ENCODE measurements around the gene RAB15.
A peak's percentile ranks its signal among the peaks of the same experiment; 100 is the strongest.

Gene RAB15

DNA sequence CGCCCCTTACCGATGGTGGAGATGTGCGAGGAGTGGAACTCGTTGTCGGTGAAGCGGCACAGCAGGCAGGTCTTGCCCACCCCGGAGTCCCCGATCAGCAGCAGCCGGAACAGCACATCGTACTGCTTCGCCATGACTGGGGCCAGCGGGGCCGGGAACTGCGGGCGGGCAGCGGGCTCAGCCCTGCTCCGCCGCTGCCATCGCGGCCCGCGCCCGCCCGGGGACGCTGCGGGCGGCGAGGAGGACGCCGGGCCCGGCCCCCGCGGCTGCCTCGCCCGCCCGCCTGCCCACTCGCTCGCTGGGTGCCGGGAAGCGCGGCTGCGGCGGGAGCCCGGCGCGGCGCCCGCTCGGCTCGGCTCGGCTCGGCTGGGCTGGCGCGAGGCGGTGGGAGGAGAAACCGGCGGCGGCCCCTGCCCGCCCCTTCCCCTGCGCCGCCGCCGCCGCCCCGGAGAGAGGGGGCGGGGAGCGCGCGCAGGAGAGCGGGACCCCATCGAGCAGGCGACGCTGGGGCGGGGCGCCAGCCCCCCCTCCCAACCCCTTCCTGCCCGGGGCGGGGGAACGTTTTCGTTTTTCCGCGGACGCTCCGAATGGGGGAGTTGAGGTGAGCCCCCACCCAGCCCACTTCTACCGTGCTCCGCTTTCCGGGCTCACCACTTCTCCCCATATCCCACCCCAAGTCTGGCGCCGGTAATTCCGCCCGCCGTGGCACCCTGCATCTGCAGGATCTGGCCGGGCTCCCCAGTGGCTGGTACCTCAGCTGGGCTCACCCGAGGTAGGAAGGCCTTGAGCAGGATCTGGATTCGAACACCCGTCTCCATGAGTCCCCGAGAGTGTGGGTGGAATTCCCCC, at the start of gene RAB15:
RAB15 (minus strand) TSS at position 394 of the 849 bp plus-strand sequence; CDS start at position 134, 260 bp downstream.
- DNase-seq = no peak

DNA sequence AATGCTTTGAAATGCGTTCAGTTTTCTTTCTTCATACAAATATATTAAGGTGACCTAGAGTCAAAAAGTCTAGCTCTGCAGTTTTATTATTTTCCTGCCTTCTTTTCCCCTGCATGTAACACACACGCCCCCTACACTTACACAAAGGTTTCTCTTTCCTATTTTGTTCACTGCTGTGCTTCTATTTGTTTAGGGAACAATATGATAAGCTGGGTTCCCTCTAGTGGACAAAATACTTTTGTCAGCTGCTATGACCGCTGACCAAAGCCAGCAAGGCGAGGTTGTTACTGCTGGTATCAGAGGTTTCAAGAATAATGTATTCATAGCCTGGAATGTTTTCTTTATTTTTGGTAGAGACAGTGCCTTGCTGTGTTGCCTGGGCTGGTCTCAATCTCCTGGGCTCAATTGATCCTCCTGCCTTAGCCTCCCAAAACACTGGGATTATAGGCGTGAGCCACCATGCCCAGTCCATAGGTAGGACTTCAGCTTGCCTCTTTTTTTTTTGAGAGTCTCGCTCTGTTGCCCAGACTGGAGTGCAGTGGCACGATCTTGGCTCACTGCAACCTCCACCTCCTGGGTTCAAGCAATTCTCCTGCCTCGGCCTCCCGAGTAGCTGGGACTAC, 47.9 kb upstream of the RAB15 start:
- peak; percentile 19 for DNase-seq

DNA sequence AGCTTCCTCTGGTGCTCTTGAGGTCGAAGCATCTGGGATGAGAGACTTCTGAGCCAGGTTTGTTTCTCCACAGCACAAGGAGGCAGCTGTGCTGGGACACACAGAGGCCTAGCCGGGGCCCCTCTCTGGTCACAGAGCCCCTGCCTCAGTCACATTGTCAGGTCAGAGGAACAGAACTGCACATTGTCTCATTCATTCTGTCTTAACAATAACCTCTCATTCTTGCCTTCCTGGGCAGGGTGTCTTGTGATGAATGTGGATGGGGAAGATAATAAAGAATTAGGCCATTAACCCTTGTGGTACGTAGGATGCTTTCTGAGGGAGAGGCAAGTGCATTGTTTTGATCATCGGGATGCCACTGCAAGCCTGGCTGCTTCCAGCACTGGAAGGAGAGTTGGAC, 44.3 kb upstream of the RAB15 start:
- no peak for DNase-seq

DNA sequence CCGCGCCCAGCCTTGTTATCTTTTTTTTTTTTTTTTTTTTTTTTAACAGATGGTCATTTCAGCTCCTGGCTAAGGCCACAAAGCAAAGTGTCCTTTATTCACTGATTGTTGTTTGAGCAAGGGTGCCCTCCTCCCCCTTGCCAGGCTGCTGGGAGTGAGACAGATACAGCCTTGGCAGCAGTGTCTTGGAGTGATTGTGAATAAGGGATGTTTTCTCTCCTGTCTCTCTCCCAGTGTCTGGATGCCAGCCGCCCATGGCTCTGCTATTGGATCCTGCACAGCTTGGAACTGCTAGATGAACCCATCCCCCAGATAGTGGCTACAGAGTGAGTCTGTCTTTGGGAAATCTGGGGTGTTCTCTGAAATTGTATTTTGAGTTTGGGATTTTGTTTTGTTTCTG, 43.3 kb upstream of the RAB15 start:
- DNase-seq = no peak

DNA sequence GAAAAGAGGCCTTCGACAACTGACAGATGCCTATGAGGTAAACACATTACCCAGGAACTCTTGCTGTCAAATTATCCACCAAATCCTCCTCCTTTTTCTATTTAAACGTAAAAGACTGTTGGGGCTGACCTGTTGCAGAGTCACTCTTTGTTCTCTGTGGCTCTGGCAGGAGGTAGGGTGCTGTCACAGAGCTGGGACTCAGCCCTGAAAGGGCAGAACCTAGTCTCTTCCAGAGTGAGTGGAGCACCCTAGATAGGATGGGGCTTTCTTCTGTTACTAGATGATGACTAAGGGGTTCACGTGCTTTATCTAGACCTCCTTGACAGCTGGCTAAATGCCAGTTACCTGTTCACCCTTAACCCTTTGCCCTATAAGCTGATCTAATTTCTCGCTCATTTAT, 40.2 kb upstream of the RAB15 start:
- DNase-seq = no peak

DNA sequence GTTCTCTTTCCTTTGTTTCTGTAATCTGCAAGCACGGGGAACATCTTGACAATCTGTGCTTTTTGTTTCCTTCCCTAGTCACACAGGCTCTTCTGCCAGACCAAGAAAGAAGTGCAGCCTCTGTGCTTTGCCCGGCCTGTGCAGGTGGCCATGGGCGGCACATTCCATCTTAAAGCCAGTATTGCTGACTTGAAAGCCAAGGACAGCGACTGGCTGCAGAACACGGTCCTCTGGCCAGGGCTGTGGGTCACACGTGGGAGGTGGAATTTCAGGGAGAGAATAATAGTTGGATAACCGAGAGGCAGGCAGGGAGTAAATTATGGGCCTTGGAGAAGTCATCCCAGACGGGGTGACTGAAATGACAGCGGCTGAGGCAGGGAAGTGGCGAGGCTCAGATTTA, 39.4 kb upstream of the RAB15 start:
- DNase-seq = no peak

DNA sequence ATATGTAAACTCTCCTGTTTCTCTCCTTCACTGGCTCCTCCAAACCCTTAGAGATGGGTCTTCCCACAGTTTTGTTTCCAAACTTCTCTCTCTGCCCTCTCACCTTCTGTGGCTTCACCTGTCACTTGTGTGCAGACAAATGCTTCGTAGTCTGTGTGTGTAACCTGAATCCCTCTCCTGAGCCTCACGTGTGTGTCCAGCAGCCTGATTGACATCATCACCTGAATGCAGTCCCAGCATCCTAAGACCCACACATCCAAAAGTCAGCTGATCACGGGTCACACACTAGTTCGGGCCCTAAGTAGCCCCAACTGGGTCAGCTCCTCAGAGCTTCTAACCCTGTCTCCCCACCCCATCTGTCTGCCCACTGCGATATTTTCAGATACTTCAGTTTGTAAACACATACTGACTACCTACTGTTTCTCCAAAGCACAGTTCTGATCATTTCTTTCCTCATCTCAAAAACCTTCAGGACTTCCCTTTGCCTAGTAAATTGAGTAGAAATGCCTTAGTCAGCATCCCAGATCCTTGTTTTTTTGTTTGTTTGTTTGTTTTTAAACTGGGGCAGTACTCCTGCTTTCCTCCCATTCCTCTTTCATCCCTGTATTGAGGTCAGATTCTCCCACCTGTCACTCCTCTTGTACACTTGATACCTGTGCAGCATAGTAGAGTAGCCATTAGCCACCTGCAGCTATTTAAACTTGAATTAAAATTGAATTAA, 38.2 kb upstream of the RAB15 start:
- DNase-seq = no peak

DNA sequence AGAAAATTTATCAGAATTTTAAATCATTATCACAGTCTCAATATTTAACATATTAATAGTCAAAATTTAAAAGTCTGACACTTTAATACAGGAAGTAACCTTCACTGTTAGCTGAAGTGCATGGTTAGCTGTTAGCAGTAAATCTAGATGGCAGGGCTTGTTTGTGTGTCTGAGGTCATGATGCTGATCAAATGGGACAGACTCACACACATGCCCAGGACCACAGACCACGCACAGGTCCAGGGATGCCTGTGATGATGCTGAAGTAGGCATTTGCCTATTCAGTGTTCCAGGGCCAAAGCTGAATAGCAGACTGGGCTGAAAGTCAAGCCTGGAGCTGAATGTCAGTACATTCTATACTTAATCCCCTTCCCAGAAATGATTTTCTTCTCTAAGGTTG, 35.1 kb upstream of the RAB15 start:
- DNase-seq = no peak

DNA sequence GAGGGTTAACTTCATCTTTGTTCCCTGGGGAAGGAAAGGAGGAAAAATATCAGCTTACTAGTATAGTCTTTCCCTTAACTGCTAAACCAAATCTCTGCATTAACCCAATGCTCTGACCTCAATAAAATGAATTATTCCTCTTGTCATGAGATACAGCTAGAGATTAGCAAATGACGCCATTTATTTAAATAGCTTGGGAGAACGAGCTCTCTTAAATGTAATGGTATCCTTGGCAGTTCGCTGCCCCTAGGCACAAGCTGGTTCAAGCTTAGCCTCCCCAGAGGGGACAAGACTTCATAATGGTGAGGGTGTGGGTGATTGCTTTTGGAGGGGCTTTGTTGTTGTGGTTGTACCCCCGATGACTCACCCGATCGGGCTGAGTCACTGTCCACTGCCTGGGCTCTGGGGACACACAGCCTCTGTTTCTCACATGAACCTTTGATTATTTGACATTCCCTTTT, 34.2 kb upstream of the RAB15 start:
- no peak for DNase-seq

DNA sequence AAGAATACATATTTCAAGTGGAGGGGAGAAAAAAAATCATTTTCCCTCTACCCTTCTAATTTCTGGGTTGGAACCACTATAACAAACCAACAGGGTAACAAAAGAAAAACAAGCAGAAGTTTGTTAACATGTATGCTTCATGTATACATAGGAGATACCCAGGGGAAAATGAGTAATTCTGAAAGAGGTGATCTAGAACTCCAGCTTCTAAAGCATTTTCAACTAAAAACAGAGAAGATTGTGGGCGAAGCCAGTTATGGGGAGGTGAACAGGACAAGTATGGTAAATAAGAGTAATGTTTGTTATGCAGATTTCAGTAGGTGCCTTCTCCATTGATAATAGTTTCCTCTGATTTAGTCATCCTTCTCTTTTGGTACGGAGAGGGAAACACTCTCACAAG, 31.3 kb upstream of the RAB15 start:
- DNase-seq = no peak

DNA sequence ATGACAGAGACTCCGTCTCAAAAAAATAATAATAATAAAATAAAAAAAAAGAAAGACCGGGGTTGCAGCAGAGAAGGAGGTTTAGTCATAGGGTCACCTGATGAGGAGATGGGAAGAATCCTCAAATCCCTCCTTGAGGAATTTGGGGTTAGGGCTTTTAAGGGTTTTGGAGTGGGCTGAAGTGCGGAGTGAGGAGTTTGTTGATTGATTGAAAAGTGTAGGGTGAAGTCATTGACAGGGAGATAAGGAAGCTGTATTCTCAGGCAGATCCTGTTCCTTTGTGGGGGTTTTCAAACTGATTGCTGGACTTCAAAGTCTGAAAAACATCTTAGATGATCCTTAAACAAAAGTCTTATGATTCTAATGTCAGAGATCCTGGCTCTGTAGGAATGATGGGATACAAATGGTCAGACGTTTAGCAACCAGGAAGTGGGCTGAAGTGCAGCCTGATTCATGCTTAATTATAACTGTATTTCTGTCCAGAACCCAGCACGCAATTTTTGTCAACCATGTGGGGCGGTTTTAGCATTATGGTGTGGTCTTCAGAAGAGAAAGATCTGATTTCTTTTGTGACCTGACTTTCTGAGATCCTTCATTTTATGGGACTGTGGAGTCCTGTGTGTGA, 30.6 kb upstream of the RAB15 start:
- no peak for DNase-seq

DNA sequence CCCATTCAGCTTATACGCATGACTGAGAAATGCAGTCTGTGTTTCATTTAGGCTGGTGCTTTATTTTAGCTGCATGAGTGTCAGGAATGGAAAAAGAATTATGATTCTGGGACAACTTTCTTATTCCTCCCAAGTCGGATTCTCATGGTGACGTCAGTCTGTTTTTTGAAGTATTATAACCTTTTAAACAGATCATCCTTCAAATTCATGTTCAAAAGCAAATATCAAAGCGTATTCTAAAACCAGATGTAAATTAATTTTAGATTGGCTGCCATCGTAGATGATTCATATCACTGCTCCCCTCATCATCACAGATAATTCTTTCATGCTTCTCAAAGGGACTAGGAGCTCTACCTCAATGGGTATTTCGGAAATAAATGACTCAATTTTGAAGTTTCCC, 29.6 kb upstream of the RAB15 start:
- no peak for DNase-seq

DNA sequence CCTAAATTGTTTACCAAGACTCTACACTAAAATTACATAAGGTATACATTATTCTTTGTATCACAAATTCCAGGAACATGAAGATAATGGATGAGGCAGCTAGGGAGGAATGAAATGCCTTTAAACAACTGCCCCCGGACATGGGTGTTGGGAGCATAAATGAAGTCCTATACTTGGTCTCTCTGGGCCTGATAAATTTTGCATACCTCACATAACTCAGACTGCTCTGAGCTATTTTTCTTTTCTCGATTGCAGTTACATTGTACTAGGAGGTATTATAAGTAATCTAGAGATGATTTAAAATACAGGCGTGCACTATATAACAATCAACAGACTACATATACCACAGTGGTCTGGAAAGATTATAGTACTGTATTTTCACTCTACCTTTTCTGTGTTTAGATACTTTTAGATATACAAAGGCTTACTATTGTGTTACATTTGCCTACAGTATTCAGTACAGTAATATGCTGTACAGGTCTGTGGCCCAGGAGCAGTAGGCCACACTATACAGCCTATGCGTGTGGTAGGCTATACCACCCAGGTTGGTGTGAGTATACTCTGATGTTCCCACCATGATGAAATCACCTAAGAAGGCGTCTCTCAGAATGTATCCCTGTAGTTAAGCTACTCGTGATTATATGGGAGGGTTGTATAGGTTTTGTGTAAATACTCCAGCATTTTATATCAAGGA, 28.9 kb upstream of the RAB15 start:
- DNase-seq = no peak

DNA sequence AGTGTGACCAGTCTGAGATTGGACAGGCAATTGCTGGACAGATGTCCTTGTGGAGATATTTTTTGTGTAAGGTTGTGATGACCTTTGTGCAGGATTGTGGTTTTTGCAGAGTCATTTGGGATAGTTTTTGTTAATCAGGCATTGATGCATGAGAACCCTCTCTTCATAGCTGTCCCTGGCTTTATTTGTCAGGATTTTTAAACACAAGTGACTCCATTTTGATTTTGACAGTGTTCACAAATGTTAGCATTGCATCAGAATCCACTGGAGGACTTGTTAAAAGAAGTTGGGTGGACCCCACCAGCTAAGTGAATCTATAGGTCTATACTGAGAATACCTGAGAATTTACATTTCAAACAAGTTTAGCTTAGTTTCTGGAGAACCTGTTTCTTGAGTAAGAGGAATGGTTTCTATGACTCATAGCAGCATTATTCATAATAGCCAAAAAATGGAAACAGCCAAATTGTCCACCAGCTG, 26.4 kb upstream of the RAB15 start:
- no peak for DNase-seq

DNA sequence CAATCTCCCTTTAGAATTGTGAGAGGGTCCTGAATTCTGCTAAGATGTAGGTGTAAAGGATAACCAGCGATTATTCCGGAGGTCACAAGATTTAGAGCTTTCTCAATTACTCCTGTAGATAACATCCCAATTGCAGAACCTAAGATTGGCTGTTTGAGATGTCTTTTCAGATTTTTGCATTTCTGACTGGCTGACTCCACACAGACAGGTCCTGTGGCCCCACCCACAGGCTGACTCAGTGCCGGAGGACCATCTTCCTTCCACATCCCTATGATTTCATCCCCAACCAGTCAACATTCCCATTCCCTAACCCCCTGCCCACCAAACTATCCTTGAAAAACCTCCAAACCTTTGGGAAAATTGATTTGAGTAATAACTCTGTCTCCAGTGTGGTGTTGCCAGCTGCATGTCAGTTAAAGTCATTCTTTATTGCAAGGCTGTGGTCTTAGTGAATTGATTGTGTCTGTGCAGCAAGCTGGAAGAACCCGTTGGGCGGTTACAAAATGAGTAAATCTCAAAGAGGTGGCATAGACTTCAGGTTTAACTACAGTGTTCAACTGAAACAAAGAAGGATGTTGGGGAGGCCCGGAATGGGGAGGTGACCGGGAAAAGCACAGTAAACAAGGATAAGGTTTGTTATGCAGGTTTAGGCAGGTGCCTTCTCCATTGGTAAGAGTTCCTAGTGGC, 25.1 kb upstream of the RAB15 start:
- DNase-seq = no peak

DNA sequence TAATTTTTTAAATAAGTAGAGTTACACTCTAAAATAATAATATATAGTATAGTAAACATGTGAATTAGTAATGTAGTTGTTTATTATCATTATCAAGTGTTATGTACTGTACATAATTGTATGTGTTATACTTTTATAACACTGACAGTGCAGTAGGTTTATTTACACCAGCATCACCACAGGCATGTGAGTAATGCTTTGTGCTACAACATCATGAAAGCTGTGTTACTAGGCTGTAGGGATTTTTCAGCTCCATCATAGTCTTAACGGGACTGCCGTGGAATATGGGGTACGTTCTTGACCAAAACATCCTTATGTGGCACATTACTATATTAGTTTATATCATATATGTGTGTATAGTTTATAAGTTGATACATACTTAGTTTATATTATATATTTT, 23.2 kb upstream of the RAB15 start:
- DNase-seq = no peak

DNA sequence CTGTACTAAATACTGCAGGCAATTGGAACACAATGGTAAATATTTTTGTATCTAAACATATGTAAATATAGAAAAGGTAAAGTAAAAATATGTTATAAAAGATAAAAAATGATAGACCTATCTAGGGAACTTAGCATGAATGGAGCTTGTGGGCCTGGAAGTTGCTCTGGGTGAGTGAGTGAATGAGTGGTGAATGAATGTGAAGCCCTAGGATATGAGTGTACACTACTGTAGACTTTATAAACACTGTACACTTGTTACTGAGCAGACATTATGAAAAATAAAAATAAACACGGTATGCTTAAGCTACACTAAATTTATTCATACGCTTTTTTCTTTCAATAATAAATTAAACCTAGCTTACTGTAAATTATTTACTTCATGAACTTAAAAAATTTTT, 22.4 kb upstream of the RAB15 start:
- DNase-seq = no peak

DNA sequence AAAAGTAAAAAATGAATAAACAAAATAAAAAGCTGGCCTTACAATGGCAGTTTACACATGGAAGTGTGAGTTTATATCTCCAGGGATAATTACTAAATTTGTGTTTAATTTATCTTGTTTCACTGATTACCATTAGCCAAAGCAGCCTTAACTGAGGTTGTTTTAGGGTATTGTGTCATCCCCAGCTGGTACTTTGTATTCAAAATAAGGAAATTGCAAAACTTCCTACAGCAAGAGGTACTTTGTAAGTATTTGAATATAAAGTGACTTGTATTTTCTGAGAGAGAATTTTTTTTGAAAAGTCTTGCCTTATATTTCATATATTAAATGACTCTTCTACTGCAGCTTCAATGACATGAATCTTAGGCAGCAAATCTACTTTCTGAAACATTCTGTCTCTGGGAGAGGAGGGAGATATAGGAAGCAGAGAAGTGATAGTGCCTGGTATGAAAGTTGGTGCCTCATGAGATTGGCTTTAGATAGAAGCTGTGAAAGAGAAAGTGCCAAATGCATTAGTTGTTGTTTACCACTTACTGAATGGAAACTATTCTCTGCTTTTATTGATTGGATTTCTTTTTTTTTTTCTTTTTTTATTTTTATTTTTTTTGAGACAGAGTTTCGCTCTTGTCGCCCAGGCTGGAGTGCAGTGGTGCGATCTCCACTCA, 21.3 kb upstream of the RAB15 start:
- DNase-seq = no peak

DNA sequence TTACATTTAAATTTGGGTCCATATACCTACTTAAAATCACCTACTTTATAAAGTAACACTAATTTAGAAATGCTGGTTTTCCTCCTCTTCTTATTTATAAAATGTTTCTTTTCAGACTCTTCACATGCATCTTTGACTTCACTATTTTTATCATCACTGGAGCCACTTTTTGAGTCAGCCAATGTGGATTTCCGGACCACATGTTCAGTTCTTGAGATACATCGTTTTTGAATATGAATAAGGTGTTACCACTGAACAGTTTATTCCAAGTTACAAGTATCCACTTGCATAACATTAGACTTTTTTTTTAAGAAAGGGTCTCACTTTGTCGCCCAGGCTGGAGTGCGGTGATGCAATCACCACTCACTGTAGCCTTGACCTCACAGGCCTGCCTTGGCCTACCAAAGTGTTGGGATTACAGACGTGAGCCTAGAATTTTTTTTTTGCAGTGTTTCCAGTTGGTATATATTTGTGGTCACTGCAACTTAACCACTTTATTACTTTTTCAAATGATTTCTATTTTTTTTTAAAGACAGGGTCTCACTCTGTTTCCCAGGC, 20.3 kb upstream of the RAB15 start:
- DNase-seq = no peak

DNA sequence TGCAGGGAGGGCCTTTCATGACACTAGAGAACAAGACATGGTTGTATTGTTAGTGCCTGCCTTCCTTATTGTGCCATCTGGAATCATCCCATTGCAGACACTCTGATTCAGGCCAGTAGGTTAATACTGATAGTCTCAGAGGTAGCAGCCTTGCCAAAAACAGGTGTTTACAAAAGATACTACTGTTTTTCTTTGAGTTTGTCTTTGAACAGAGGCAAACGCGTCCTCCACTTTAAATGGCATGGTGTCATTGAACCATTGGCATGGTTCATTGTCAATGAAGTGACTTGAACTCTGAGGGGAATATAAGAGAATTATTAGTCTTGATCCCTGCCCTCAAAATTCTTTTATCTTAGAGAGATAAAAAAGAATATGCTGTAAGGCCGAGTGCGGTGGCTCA, 18.8 kb upstream of the RAB15 start:
- no peak for DNase-seq

DNA sequence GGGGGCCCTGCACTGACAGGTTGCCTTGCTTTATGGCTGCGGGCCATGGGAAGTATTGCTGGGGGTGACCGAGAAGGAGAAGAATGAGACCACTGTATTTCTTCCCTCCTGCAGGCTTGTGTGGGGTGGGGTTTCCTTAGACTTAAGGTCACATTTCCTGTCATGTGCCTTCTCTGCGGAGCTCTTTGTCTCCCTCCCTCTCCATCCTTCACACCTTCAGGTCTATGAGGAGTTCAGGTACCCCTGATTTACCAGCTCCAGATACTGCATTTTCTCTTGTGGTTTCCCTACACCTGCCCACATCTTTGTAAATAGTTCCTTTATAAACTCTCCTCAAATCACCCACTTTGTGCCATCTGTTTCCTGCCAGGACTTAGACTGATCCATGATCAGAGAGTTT, 18.2 kb upstream of the RAB15 start:
- DNase-seq = no peak
